HL-60 (cell line): ENCODE measurements around the gene TEX35.

Experiments
- DNase-seq, 2 experiments: peaks; one replicate each; pipeline ENCODE4 v3.0.0-alpha.2; 2010 to 2020; ENCODE audit warnings: low read depth in 1 of 2, low spot score in 1 of 2
- H3K27ac ChIP-seq: fragments of 250-450 bp; sonication (Bioruptor Pico); replicated peaks from 2 replicates; pipeline ENCODE4 v1.5.1; 2020; ENCODE audit warnings: mild to moderate bottlenecking, moderate library complexity
- H3K27me3 ChIP-seq: fragments of 250-450 bp; sonication (Bioruptor Pico); 2 replicates; pipeline ENCODE4 v1.5.1; 2021; ENCODE audit warnings: mild to moderate bottlenecking, moderate library complexity; ENCODE audit not compliant: insufficient read depth, poor library complexity, severe bottlenecking
- H3K4me3 ChIP-seq: replicated peaks from 2 replicates; pipeline ENCODE4 v1.5.1; 2011; ENCODE audit warnings: mild to moderate bottlenecking, control low read depth, low read length; ENCODE audit not compliant: insufficient read depth
- GABPA ChIP-seq: IDR thresholded peaks from 2 replicates; pipeline ENCODE4 v1.6.1; 2012; ENCODE audit warnings: low read depth
- POLR2AphosphoS5 ChIP-seq: IDR thresholded peaks from 2 replicates; pipeline ENCODE4 v1.6.1; 2012; ENCODE audit warnings: low read depth
- SPI1 ChIP-seq: IDR thresholded peaks from 2 replicates; pipeline ENCODE4 v1.6.1; 2012; ENCODE audit warnings: low read depth, mild to moderate bottlenecking, borderline replicate concordance
- TF ChIP-seq, protein P1 (sequence below): IDR thresholded peaks from one replicate; pipeline ENCODE4 v1.5.1; 2011; ENCODE audit warnings: low read length, control low read depth, inconsistent platforms; ENCODE audit not compliant: insufficient read depth
- TF ChIP-seq, protein P2 (sequence below): IDR thresholded peaks from 2 replicates; pipeline ENCODE4 v1.6.1; 2012; ENCODE audit warnings: low read depth; ENCODE audit not compliant: insufficient replicate concordance

TEX35 gene

DNA sequence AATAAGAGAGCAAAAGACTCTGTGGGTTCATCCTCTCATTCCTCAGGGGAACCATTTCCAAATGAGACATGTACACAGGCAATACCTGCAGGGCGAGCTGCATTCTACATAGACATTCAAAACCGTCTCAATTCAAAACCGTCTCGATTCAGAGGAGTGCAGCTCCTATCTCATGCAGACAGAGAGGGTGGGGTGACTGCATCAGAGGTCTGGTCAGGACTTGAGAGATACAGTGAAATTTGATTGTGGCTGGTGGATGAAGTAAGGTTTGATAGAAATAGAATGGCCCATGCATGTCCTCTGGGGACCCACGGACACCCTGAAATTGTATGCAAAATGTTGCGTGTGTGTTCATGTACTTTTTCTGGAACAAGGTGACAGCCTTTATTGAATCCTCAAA lies 27.3 kb downstream of the TEX35 start:
- no peak overlapping the region for H3K27ac ChIP-seq
- H3K4me3 ChIP-seq: no peak overlapping the region
- TF ChIP-seq, protein P1, sequence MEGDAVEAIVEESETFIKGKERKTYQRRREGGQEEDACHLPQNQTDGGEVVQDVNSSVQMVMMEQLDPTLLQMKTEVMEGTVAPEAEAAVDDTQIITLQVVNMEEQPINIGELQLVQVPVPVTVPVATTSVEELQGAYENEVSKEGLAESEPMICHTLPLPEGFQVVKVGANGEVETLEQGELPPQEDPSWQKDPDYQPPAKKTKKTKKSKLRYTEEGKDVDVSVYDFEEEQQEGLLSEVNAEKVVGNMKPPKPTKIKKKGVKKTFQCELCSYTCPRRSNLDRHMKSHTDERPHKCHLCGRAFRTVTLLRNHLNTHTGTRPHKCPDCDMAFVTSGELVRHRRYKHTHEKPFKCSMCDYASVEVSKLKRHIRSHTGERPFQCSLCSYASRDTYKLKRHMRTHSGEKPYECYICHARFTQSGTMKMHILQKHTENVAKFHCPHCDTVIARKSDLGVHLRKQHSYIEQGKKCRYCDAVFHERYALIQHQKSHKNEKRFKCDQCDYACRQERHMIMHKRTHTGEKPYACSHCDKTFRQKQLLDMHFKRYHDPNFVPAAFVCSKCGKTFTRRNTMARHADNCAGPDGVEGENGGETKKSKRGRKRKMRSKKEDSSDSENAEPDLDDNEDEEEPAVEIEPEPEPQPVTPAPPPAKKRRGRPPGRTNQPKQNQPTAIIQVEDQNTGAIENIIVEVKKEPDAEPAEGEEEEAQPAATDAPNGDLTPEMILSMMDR: no peak
- TF ChIP-seq POLR2AphosphoS5 (no peak), SPI1 (no peak), GABPA (no peak)
- TF ChIP-seq, protein P2, sequence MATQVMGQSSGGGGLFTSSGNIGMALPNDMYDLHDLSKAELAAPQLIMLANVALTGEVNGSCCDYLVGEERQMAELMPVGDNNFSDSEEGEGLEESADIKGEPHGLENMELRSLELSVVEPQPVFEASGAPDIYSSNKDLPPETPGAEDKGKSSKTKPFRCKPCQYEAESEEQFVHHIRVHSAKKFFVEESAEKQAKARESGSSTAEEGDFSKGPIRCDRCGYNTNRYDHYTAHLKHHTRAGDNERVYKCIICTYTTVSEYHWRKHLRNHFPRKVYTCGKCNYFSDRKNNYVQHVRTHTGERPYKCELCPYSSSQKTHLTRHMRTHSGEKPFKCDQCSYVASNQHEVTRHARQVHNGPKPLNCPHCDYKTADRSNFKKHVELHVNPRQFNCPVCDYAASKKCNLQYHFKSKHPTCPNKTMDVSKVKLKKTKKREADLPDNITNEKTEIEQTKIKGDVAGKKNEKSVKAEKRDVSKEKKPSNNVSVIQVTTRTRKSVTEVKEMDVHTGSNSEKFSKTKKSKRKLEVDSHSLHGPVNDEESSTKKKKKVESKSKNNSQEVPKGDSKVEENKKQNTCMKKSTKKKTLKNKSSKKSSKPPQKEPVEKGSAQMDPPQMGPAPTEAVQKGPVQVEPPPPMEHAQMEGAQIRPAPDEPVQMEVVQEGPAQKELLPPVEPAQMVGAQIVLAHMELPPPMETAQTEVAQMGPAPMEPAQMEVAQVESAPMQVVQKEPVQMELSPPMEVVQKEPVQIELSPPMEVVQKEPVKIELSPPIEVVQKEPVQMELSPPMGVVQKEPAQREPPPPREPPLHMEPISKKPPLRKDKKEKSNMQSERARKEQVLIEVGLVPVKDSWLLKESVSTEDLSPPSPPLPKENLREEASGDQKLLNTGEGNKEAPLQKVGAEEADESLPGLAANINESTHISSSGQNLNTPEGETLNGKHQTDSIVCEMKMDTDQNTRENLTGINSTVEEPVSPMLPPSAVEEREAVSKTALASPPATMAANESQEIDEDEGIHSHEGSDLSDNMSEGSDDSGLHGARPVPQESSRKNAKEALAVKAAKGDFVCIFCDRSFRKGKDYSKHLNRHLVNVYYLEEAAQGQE: no peak
- DNase-seq: no peak
- H3K27me3 ChIP-seq: no peaks in the 10 kb centered on the region

DNA sequence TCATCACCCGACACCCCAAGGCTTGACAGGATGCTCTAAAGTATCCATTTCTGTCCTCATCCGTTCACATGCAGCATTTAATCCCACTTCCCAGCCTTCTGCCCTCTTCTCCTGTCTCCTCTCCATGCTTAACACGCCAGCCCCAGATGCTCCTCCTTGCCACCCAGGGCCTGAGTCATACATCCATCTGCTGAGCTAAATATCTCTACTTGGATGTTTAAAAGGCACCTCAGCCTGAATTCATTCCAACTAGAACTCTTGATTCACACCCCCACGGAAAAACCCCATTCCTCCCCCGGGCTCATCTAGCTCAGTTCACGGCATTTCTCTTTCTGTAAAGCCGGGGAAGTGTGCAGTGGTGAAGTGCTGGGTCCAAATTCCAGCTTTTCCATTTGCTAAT lies 27.7 kb downstream of the TEX35 start:
- Histone ChIP-seq H3K27ac (no peak overlapping the region), H3K4me3 (no peak overlapping the region), H3K27me3 (no peaks in the 10 kb centered on the region)
- DNase-seq: no peak
- TF ChIP-seq GABPA (no peak), SPI1 (no peak), POLR2AphosphoS5 (no peak)
- TF ChIP-seq, protein P1: no peak
- TF ChIP-seq, protein P2: no peak

DNA sequence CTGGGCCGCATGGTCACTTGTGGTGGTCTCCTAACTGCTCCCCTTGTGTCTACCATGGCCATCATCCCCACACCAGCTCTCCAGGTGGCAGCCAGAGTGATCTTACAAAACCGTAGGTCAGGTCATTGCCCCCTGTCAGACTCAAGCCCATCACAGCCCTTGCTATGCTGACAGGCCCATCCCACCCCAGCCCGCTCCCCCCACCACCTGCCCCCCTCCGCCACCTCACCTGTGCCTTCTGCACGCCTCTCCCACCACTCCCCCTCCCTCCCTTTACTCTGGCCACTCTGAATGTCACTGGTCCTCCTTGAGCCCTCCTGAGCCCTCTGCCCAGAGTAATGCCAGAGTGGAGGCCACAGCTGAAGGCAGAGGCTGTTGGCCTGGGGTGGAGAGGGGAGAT lies 28.5 kb downstream of the TEX35 start:
- Histone ChIP-seq H3K4me3 (no peak overlapping the region), H3K27ac (no peak overlapping the region), H3K27me3 (no peaks in the 10 kb centered on the region)
- TF ChIP-seq, protein P2: no peak
- TF ChIP-seq, protein P1: no peak
- TF ChIP-seq SPI1 (no peak), GABPA (no peak), POLR2AphosphoS5 (no peak)
- no peak for DNase-seq
